HepG2 (cell line): ENCODE measurements around the gene TAS2R13. TPM values are rescaled to one million over a fixed set of nuclear protein-coding genes. Genes with fewer than 3 reads are reported as not detected.

Experiments used
- ATAC-seq: fragments of 200-7000 bp; cut with Tn5 transposase; 3 replicates; pipeline ENCODE4 v1.9.1; 2020; ENCODE audit warnings: mild to moderate bottlenecking, moderate library complexity
- BruUV-seq: library from RNA; stranded (reverse); fragments of 400-500 nt; replicated peaks from 2 replicates; lab custom pipeline; 2021; lab: Mats Ljungman, UMichigan
- CTCF ChIA-PET: fragments of 300-600 bp; formaldehyde crosslinking; extraction: SDS; loops from one replicate; lab custom pipeline; 2021; ENCODE audit warnings: low total read pairs, inconsistent platforms, low intra/inter-chr PET ratio; lab: Yijun Ruan, JAX
- POLR2A ChIA-PET: fragments of 350-600 bp; sonication (Branson Sonifier 250); formaldehyde crosslinking; loops from one replicate; lab custom pipeline; 2020; ENCODE audit warnings: antibody characterized with exemption, inconsistent platforms; lab: Yijun Ruan, JAX
- DNase-seq: peaks from one replicate; pipeline ENCODE4 v3.0.0-alpha.2; 2015; ENCODE audit warnings: low spot score
- FAIRE-seq: peaks from 3 replicates; lab custom pipeline; 2011; peaks lifted over from hg19 to GRCh38; lab: Jason Lieb, UNC
- H2AFZ ChIP-seq: one replicate; pipeline ENCODE4 v1.6.1; 2011; ENCODE audit warnings: low read length, inconsistent platforms
- H3K27ac ChIP-seq: fragments of 300-600 bp; 3 replicates; pipeline ENCODE4 v1.8.0; 2011; ENCODE audit warnings: mixed run types, mild to moderate bottlenecking, mixed read lengths, low read length, inconsistent platforms; ENCODE audit not compliant: insufficient read depth; ENCODE audit errors: extremely low read length
- H3K27me3 ChIP-seq, 2 experiments: fragments of 200-600 bp in 1 of 2; 2 replicates in 1 of 2; 3 replicates in 1 of 2; pipeline versions ENCODE4 v1.6.0 to v1.8.0; 2011; ENCODE audit warnings: low read length in 2 of 2, mild to moderate bottlenecking in 2 of 2, moderate library complexity in 2 of 2, inconsistent platforms in 1 of 2; ENCODE audit not compliant: insufficient read depth in 2 of 2, control insufficient read depth in 1 of 2
- H3K36me3 ChIP-seq, 2 experiments: fragments of 200-600 bp in 1 of 2; replicated peaks in 1 of 2; 2 replicates in 1 of 2; 3 replicates in 1 of 2; pipeline versions ENCODE4 v1.5.1 to v1.8.0; 2011; ENCODE audit warnings: low read length in 2 of 2, inconsistent platforms in 1 of 2; ENCODE audit not compliant: insufficient read depth in 2 of 2, control insufficient read depth in 1 of 2
- H3K4me1 ChIP-seq: 2 replicates; pipeline ENCODE4 v1.5.1; 2012; ENCODE audit warnings: low read length, inconsistent platforms; ENCODE audit not compliant: insufficient read depth
- H3K4me2 ChIP-seq: 2 replicates; pipeline ENCODE4 v1.6.0; 2011; ENCODE audit warnings: low read depth, low read length, inconsistent platforms
- H3K4me3 ChIP-seq, 3 experiments: fragments of 200-600 bp in 1 of 3; sonication (generic), shearing (Covaris generic) in 1 of 3; replicated peaks in 1 of 3; 2 replicates each; pipeline ENCODE4 v1.5.1; 2011 to 2016; ENCODE audit warnings: low read length in 3 of 3, inconsistent platforms in 2 of 3, low read depth in 2 of 3, mild to moderate bottlenecking in 2 of 3, control low read depth in 1 of 3, mixed read lengths in 1 of 3; ENCODE audit not compliant: insufficient read depth in 1 of 3
- H3K79me2 ChIP-seq: one replicate; pipeline ENCODE4 v1.6.1; 2011; ENCODE audit warnings: low read length, inconsistent platforms; ENCODE audit not compliant: insufficient read depth
- H3K9ac ChIP-seq: 2 replicates; pipeline ENCODE4 v1.6.0; 2011; ENCODE audit warnings: mild to moderate bottlenecking, low read depth, low read length, inconsistent platforms; ENCODE audit not compliant: insufficient read depth
- H3K9me3 ChIP-seq: 2 replicates; pipeline ENCODE4 v1.5.1; 2012; ENCODE audit warnings: mild to moderate bottlenecking, low read length
- H4K20me1 ChIP-seq: 2 replicates; pipeline ENCODE4 v1.6.0; 2011; ENCODE audit warnings: inconsistent platforms, mild to moderate bottlenecking, low read length, moderate library complexity; ENCODE audit not compliant: insufficient read depth
- ATF2 ChIP-seq: sonication (generic); formaldehyde crosslinking; IDR thresholded peaks from 2 replicates; pipeline ENCODE4 v1.4.0; 2020; ENCODE audit warnings: missing genetic modification reagents
- CBX2 ChIP-seq, 2 experiments: fragments of 200-600 bp in 1 of 2; sonication (generic); formaldehyde crosslinking in 1 of 2; IDR thresholded peaks; 2 replicates each; pipeline versions ENCODE4 v1.7.0 to v1.8.1; 2018 to 2022; ENCODE audit warnings: low read depth in 2 of 2, low read length in 1 of 2, mild to moderate bottlenecking in 1 of 2, missing genetic modification reagents in 1 of 2
- CEBPB ChIP-seq: IDR thresholded peaks from 2 replicates; pipeline ENCODE4 v1.6.1; 2011; ENCODE audit warnings: low read depth, low read length, improper control_type of control experiment, borderline replicate concordance
- FOXA1 ChIP-seq, 2 experiments: fragments of 450-650 bp in 1 of 2; sonication (generic) in 1 of 2; formaldehyde crosslinking in 1 of 2; IDR thresholded peaks; 2 replicates each; pipeline versions ENCODE4 v1.4.0 to v1.6.1; 2016 to 2020; ENCODE audit warnings: missing genetic modification reagents in 1 of 2
- FOXC1 ChIP-seq: sonication (generic); formaldehyde crosslinking; IDR thresholded peaks from 2 replicates; pipeline ENCODE4 v1.8.0; 2022; ENCODE audit warnings: mild to moderate bottlenecking, missing genetic modification reagents, borderline replicate concordance
- MXD3 ChIP-seq: IDR thresholded peaks from 2 replicates; pipeline ENCODE4 v1.6.1; 2016; ENCODE audit warnings: mild to moderate bottlenecking, missing biosample characterization, missing genetic modification reagents
- POLR2A ChIP-seq, 2 experiments: IDR thresholded peaks; 2 replicates each; pipeline ENCODE4 v1.6.1; 2011; ENCODE audit warnings: low read depth in 2 of 2, low read length in 2 of 2, mild to moderate bottlenecking in 1 of 2, moderate library complexity in 1 of 2; ENCODE audit not compliant: insufficient read depth in 1 of 2
- SMAD3 ChIP-seq: sonication (generic); formaldehyde crosslinking; IDR thresholded peaks from 2 replicates; pipeline ENCODE4 v1.4.0; 2020; ENCODE audit warnings: missing genetic modification reagents
- TGIF2 ChIP-seq: IDR thresholded peaks from 2 replicates; pipeline ENCODE4 v1.6.1; 2016; ENCODE audit warnings: control low read depth, missing compliant biosample characterization
- ZKSCAN8 ChIP-seq: IDR thresholded peaks from 2 replicates; pipeline ENCODE4 v1.6.1; 2016; ENCODE audit warnings: borderline replicate concordance, missing genetic modification reagents, missing compliant biosample characterization
- ZNF549 ChIP-seq: sonication (generic); formaldehyde crosslinking; IDR thresholded peaks from 2 replicates; pipeline ENCODE4 v1.5.0; 2020; ENCODE audit warnings: missing genetic modification reagents
- ZNF552 ChIP-seq: sonication (generic); formaldehyde crosslinking; IDR thresholded peaks from 2 replicates; pipeline ENCODE4 v1.9.0; 2022; ENCODE audit warnings: missing genetic modification reagents, mild to moderate bottlenecking, borderline replicate concordance
- WGBS: methylation state at CpG from one replicate; pipeline ENCODE4 v1.1.6; 2017; ENCODE audit warnings: low lambda C conversion rate; 5-methylcytosine and 5-hydroxymethylcytosine counted together
- in situ Hi-C: cut with HindIII; loops from 2 replicates; pipeline ENCODE4 v1.10.0; 2017; ENCODE audit warnings: low pct_unique_long_range_greater_than_20kb; ENCODE audit not compliant: extremely low pct_ligation_motif_present
- intact Hi-C: fragments of 100-400 bp; cut with micrococcal nuclease; formaldehyde crosslinking; loops from one replicate; pipeline ENCODE4 v1.10.0; 2022; ENCODE audit not compliant: unreplicated experiment
- polyA plus RNA-seq, 8 experiments: library from polyadenylated mRNA; depleted of rRNA in 3 of 8; stranded (reverse) in 7 of 8; unstranded in 1 of 8; fragments of >200 nt; fragmentation: Illumina TruSeq in 4 of 8; extraction: Trizol in 4 of 8; gene quantifications; 2 replicates each; pipeline versions ENCODE4 v1.2.1 to v1.2.3, GENCODE V29; 2011 to 2016; ENCODE audit warnings: low read depth in 4 of 8, missing spikeins in 1 of 8, mixed read lengths in 1 of 8; ENCODE audit not compliant: insufficient read depth in 1 of 8
- total RNA-seq, 5 experiments: library from RNA; depleted of rRNA; stranded (reverse); fragments of >200 nt; fragmentation: Illumina TruSeq; extraction: Trizol; gene quantifications; 2 replicates each; pipeline ENCODE4 v1.2.3, GENCODE V29; 2016; ENCODE audit warnings: low read depth in 1 of 5

TAS2R13 gene
- total and polyA plus RNA-seq, 2 of the 13 experiments (the other 11 are each of a cell fraction or from before 2014, with no cell fraction given), result 0.33 to 1.3 TPM

GRCh38 chr12:10940389-10940788 is 31.0 kb upstream of the TAS2R13 start:
- peaks cover 13% of the 10 kb centered on the region for H3K4me1 ChIP-seq
- intact Hi-C loops (no loop called here), in situ Hi-C loops (no loop called here)
- no peak overlapping the region for H3K27ac ChIP-seq
- no peak overlapping the region for H2AFZ ChIP-seq
- WGBS, result 96% methylated on average over 2 of the region's 2 CpGs
- FAIRE-seq (no peak), DNase-seq (peak; percentile 23), ATAC-seq (no peak)
- no peaks in the 10 kb centered on the region for H3K36me3 ChIP-seq
- TF ChIP-seq ZNF552 (no peak), SMAD3 (CRISPR knock-in tag) (no peak), CEBPB (0 out of 2 replicates have a peak, but pooled peaks have one; percentile 21), ZNF549 (CRISPR knock-in tag) (no peak), FOXC1 (CRISPR knock-in tag) (no peak), ATF2 (CRISPR knock-in tag) (no peak)
- CTCF ChIA-PET, result no interaction called here
- H3K9me3 ChIP-seq, result 0 out of 2 replicates have a peak, but pooled peaks cover 3% of the 10 kb centered on the region
- POLR2A ChIA-PET, result no interaction called here
- no peak overlapping the region for H3K4me2 ChIP-seq
- no peak overlapping the region for H3K9ac ChIP-seq
- H4K20me1 ChIP-seq, result no peaks in the 10 kb centered on the region
- no peaks in the 10 kb centered on the region for H3K27me3 ChIP-seq
- H3K79me2 ChIP-seq, result no peaks in the 10 kb centered on the region
- BruUV-seq, result no TSS peak
- no peak overlapping the region for H3K4me3 ChIP-seq

- Histone ChIP-seq H3K9ac (no peak within 1 kb of the TSS), H3K4me2 (no peak within 1 kb of the TSS), H2AFZ (no peak within 1 kb of the TSS), H3K36me3 (no peaks in the 10 kb centered on the region), H4K20me1 (no peaks in the 10 kb centered on the region), H3K9me3 (no peaks in the 10 kb centered on the region), H3K27ac (no peak within 1 kb of the TSS), H3K27me3 (no peaks in the 10 kb centered on the region), H3K79me2 (no peaks in the 10 kb centered on the region), H3K4me1 (peaks cover 13% of the 10 kb centered on the region), H3K4me3 (no peak within 1 kb of the TSS)
- in situ Hi-C loops (no loop called here), intact Hi-C loops (no loop called here)
- ChIA-PET CTCF (no interaction called here), POLR2A (no interaction called here)
- BruUV-seq, result no TSS peak
- ATAC-seq, result no peak
- TF ChIP-seq TGIF2 (no peak), POLR2A (IDR thresholded peaks at IDR 0.05; ENCODE audit: insufficient read depth in 1 of 2, low read depth in 2 of 2, low read length in 2 of 2) (no peak), MXD3 (CRISPR knock-in tag) (no peak), ZKSCAN8 (CRISPR knock-in tag) (no peak), FOXA1 (IDR thresholded peaks at IDR 0.05) (no peak), FOXA1 (CRISPR knock-in tag; IDR thresholded peaks at IDR 0.05) (no peak), CBX2 (IDR thresholded peaks at IDR 0.05; ENCODE audit: low read depth, low read length) (no peak), CBX2 (CRISPR knock-in tag; IDR thresholded peaks at IDR 0.05; ENCODE audit: low read depth) (no peak)
- WGBS, result 91% methylated on average over 1 of the region's 1 CpG
- no peak for DNase-seq
- FAIRE-seq, result no peak
Observed at GRCh38 chr12:10939163-10939562, 29.8 kb upstream of the TAS2R13 start, which contains the start of gene TAS2R14. TSS of gene TAS2R14 (minus strand) at chr12:10939263. CDS start at chr12:10939207, 56 bp downstream.
